Neutrophil (primary cell): ENCODE results near the gene TTC19.
"Not testable (repeated sequence)": the region's sequence is repeated elsewhere in the genome, so short reads cannot be mapped to it uniquely, and the experiment has no call there.

Source experiments
- H3K27ac ChIP-seq: fragments of 200-600 bp; sonication (generic); 2 replicates; pipeline ENCODE4 v1.5.1; 2016; ENCODE audit warnings: mild to moderate bottlenecking, moderate library complexity
- H3K27me3 ChIP-seq: fragments of 200-600 bp; sonication (generic); 2 replicates; pipeline ENCODE4 v1.6.0; 2016; ENCODE audit warnings: mild to moderate bottlenecking
- H3K36me3 ChIP-seq: fragments of 200-600 bp; sonication (generic); 2 replicates; pipeline ENCODE4 v1.5.1; 2017
- H3K4me1 ChIP-seq, 2 experiments: fragments of 200-600 bp in 1 of 2; sonication (generic) in 1 of 2; 1 replicate in 1 of 2; 2 replicates in 1 of 2; pipeline versions ENCODE4 v1.5.1 to v1.6.1; 2013 to 2016; ENCODE audit warnings: low read depth in 1 of 2, low read length in 1 of 2, mild to moderate bottlenecking in 1 of 2, moderate library complexity in 1 of 2; ENCODE audit not compliant: control insufficient read depth in 1 of 2, insufficient read depth in 1 of 2
- H3K4me3 ChIP-seq, 2 experiments: fragments of 200-600 bp in 1 of 2; sonication (generic) in 1 of 2; 1 replicate in 1 of 2; 2 replicates in 1 of 2; pipeline ENCODE4 v1.5.1; 2013 to 2016; ENCODE audit warnings: low read depth in 1 of 2, low read length in 1 of 2, mild to moderate bottlenecking in 1 of 2, moderate library complexity in 1 of 2
- H3K9me3 ChIP-seq: fragments of 200-600 bp; sonication (generic); 2 replicates; pipeline ENCODE4 v1.5.1; 2016
- TF ChIP-seq, protein P1 (sequence below): fragments of 200-600 bp; sonication (generic); IDR thresholded peaks from 2 replicates; pipeline ENCODE4 v1.5.1; 2016; ENCODE audit warnings: antibody characterized with exemption

TTC19 gene

DNA sequence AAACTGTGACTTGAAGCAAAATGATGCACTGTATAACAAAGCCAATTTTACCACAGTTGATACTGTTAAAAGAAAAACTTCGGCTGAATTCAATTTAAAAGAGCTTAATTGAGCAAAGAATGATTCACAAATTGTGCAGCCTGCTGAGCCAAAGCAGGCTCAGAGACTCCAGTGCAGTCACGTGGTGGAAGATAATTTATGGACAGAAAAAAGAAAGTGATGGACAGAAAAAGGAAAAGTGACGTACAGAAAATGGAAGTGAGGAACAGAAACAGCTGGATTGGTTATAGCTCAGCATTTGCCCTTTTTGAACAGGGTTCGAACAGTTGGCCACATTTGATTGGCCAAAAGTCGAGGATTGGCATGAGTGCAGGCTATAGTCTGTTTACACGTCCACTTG, 25.8 kb upstream of the TTC19 start:
- Histone ChIP-seq H3K9me3 (no peaks in the 10 kb centered on the region), H3K36me3 (peaks cover 19% of the 10 kb centered on the region), H3K27ac (no peak overlapping the region), H3K27me3 (no peaks in the 10 kb centered on the region), H3K4me1 (no peaks in the 10 kb centered on the region), H3K4me3 (no peak overlapping the region)
- TF ChIP-seq, protein P1, sequence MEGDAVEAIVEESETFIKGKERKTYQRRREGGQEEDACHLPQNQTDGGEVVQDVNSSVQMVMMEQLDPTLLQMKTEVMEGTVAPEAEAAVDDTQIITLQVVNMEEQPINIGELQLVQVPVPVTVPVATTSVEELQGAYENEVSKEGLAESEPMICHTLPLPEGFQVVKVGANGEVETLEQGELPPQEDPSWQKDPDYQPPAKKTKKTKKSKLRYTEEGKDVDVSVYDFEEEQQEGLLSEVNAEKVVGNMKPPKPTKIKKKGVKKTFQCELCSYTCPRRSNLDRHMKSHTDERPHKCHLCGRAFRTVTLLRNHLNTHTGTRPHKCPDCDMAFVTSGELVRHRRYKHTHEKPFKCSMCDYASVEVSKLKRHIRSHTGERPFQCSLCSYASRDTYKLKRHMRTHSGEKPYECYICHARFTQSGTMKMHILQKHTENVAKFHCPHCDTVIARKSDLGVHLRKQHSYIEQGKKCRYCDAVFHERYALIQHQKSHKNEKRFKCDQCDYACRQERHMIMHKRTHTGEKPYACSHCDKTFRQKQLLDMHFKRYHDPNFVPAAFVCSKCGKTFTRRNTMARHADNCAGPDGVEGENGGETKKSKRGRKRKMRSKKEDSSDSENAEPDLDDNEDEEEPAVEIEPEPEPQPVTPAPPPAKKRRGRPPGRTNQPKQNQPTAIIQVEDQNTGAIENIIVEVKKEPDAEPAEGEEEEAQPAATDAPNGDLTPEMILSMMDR = no peak

DNA sequence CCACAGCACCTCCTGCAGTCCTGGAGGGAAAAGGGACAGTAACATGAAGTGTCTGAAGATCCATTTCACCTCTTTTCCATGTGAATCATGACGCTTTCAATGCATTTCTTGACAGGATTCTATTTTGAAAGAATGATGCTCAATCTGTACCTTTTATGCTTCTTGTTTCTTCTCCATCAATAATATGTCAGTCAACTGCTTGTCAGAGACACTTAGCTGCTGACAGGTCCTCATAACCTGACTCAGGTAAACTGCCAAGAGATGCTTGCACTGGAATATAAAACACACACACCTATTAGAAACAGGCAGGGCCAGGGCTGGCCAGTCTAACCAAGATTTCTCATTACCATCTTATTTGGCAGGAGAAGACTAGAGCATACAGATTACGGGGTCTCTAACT, 21.7 kb upstream of the TTC19 start:
- Histone ChIP-seq H3K27ac (no peak overlapping the region), H3K4me1 (no peaks in the 10 kb centered on the region), H3K36me3 (peaks cover 26% of the 10 kb centered on the region), H3K4me3 (no peak overlapping the region), H3K27me3 (no peaks in the 10 kb centered on the region), H3K9me3 (no peaks in the 10 kb centered on the region)
- TF ChIP-seq, protein P1 = no peak

DNA sequence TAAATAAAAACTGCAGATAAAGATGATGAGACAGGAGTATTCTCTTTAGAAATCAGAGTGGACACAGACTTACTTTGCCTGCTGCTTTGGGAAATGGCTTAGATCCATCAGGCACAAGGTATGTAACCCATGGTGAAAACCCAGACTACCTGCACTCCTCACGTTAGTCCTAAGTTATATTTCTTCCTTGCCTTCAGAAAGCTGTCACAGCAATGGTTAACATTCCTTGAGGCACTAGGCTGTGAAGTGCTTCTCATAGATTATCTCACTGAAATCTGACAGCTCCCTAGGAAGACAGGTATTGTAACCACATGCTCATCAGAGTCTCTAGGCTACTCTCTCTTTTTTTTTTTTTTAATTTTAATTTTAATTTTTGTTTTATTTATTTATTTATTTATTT, 21.0 kb upstream of the TTC19 start:
- Histone ChIP-seq H3K27ac (no peak overlapping the region), H3K27me3 (no peaks in the 10 kb centered on the region), H3K4me3 (no peak overlapping the region), H3K9me3 (no peaks in the 10 kb centered on the region), H3K36me3 (peaks cover 26% of the 10 kb centered on the region), H3K4me1 (no peaks in the 10 kb centered on the region)
- TF ChIP-seq, protein P1 = no peak

DNA sequence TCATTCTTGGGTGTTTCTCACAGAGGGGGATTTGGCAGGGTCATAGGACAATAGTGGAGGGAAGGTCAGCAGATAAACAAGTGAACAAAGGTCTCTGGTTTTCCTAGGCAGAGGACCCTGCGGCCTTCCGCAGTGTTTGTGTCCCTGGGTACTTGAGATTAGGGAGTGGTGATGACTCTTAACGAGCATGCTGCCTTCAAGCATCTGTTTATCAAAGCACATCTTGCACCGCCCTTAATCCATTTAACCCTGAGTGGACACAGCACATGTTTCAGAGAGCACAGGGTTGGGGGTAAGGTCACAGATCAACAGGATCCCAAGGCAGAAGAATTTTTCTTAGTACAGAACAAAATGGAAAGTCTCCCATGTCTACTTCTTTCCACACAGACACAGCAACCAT, 20.6 kb upstream of the TTC19 start:
- H3K27me3 ChIP-seq, H3K27ac ChIP-seq, H3K4me1 ChIP-seq, H3K4me3 ChIP-seq, H3K9me3 ChIP-seq: not testable (repeated sequence)
- peaks cover 30% of the 10 kb centered on the region for H3K36me3 ChIP-seq

DNA sequence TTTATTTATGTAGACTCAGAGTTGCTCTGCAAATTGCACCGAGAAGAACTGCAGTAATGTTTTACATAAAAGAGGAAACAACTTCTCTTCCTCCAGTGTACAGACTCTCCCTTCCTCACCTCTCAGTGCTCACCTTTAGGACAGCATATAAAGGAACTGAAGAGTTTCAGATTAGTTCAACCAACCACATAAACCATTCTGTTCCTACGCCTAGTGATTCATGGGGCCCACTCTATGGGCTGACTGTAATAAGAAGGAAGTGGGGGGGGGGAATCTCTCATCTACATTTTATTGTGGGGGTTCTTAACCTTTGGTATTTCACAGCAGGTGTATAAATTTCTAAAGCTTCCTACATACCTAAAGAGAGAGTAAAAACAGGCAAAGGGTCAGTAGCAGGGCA, 18.4 kb upstream of the TTC19 start:
- no peak overlapping the region for H3K27ac ChIP-seq
- no peaks in the 10 kb centered on the region for H3K9me3 ChIP-seq

DNA sequence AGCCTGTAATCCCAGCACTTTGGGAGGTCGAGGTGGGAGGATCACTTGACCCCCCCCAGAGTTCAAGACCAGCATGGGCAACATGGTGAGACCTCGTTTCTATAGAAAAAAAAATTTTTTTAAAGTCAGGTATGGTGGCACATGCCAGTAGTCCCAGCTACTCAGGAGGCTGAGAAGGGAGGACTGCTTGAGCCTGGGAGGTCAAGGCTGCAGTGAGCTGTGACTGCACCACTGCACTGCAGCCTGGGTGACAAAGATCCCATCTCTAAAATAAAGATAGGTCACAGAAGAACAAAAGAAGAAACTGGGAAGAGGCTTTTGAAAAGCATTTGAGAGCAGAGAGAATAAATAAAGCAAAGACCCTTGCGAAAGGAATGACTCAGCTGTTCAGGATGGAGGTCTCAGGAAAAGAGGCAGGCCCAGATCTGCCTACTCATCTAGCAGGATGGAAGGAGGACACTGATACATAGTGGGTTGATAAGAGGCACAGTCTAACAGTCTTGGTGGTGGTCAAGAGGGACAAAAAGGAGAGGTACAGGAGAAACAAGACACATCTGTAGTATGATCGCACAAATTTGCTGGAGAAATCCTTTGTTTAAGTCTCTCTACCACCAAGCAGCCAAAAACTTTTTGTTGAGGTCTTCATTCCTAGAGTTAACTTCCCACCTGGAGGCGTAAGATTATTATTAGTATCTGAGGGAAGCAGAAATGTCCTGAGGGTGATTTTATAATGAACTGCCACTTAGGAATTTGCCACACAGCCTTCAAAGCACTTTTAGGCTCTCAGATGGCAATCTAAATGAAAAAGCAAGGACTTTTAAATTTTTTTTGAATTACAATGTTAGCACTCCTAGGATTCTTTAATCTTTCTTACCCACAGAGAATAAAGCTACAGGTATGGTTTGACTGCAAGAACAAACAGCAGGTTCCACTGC, 17.7 kb upstream of the TTC19 start:
- Histone ChIP-seq H3K36me3 (peaks cover 44% of the 10 kb centered on the region), H3K4me3 (no peak overlapping the region), H3K9me3 (no peaks in the 10 kb centered on the region), H3K4me1 (no peaks in the 10 kb centered on the region), H3K27ac (no peak overlapping the region), H3K27me3 (no peaks in the 10 kb centered on the region)
- TF ChIP-seq, protein P1 = no peak

More for the DNA sequence above, 18.4 kb upstream of the TTC19 start:
- no peaks in the 10 kb centered on the region for H3K4me1 ChIP-seq
- no peak overlapping the region for H3K4me3 ChIP-seq
- H3K36me3 ChIP-seq = peaks cover 37% of the 10 kb centered on the region
- TF ChIP-seq, protein P1 = no peak
- H3K27me3 ChIP-seq = no peaks in the 10 kb centered on the region
